Upper lobe of right lung (tissue), 1 donor: ENCODE results near the gene ZDHHC17. TPM values are rescaled to one million over a fixed set of nuclear protein-coding genes. Genes with fewer than 3 reads are reported as not detected.

Experiments
- ATAC-seq: fragments of 200-7000 bp; cut with Tn5 transposase; one replicate; pipeline ENCODE4 v1.9.1; 2020; ENCODE audit warnings: mild to moderate bottlenecking, moderate library complexity
- DNase-seq: peaks from one replicate; pipeline ENCODE4 v3.0.0-alpha.2; 2020
- H3K27ac ChIP-seq: fragments of 200-600 bp; one replicate; pipeline ENCODE4 v1.8.0; 2022
- H3K27me3 ChIP-seq: fragments of 200-600 bp; one replicate; pipeline ENCODE4 v1.8.0; 2022; ENCODE audit warnings: mild to moderate bottlenecking
- H3K36me3 ChIP-seq: fragments of 200-600 bp; one replicate; pipeline ENCODE4 v1.8.0; 2022
- H3K4me1 ChIP-seq: fragments of 200-600 bp; one replicate; pipeline ENCODE4 v1.8.0; 2022
- H3K4me3 ChIP-seq: fragments of 200-600 bp; one replicate; pipeline ENCODE4 v1.8.0; 2022; ENCODE audit warnings: mild to moderate bottlenecking
- H3K9me3 ChIP-seq: fragments of 200-600 bp; one replicate; pipeline ENCODE4 v1.8.0; 2022
- intact Hi-C: fragments of 100-400 bp; cut with DNase I; formaldehyde crosslinking; loops from one replicate; pipeline ENCODE4 v1.11.0; 2022
- total RNA-seq: library from RNA; stranded (reverse); fragmentation: NEBNext Ultra II Directional; extraction: Animal tissue kit (Norgen Biotek cat#: 25700); gene quantifications from one replicate; pipeline ENCODE4 v1.2.1, GENCODE V29; 2021
- TF ChIP-seq, protein P1 (sequence below): fragments of 200-600 bp; IDR thresholded peaks from one replicate; pipeline ENCODE4 v1.8.0; 2022; ENCODE audit warnings: antibody characterized with exemption
- donor health status: DM: no; HTN: yes; CAD: no; lungs with severe emphysema.

The ZDHHC17 gene
- total RNA-seq, 1 donor from 2014 or later: 35.0 TPM

DNA sequence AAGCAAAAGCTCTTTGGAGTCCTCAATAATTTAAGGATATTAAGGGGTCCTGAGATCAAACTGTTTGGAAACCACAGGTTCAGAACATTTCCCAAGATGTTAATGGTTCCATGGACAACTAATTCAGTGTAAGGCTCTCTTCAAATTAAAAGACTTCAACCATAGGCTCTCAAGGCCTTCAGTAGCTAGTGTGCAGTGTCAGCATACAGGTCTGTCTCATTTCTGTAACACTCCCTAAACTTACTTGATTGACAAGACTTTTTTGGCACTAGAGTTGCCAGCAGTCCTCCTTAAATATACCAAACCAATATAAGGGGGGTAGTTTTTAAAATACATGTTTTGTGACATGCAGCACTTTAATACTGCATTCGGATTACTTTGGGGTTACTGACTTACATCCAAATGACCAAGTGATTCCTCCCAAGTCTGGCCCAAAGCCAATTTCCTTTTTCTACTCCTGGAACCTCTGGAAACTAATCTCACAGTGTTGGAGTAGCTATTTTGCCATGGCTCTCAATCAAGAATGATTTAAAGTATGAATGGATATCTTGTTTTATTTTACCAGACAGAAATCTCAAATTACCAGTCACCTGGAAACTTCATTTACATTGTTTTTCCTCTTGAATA lies 92.2 kb downstream of the ZDHHC17 start:
- DNase-seq: no peak
- no peak for ATAC-seq
- H3K4me3 ChIP-seq: no peak overlapping the region
- H3K4me1 ChIP-seq: no peaks in the 10 kb centered on the region
- no peaks in the 10 kb centered on the region for H3K9me3 ChIP-seq
- H3K27me3 ChIP-seq: no peaks in the 10 kb centered on the region
- peaks cover 22% of the 10 kb centered on the region for H3K36me3 ChIP-seq
- intact Hi-C loops: no loop called here
- no peak overlapping the region for H3K27ac ChIP-seq
- TF ChIP-seq, protein P1, sequence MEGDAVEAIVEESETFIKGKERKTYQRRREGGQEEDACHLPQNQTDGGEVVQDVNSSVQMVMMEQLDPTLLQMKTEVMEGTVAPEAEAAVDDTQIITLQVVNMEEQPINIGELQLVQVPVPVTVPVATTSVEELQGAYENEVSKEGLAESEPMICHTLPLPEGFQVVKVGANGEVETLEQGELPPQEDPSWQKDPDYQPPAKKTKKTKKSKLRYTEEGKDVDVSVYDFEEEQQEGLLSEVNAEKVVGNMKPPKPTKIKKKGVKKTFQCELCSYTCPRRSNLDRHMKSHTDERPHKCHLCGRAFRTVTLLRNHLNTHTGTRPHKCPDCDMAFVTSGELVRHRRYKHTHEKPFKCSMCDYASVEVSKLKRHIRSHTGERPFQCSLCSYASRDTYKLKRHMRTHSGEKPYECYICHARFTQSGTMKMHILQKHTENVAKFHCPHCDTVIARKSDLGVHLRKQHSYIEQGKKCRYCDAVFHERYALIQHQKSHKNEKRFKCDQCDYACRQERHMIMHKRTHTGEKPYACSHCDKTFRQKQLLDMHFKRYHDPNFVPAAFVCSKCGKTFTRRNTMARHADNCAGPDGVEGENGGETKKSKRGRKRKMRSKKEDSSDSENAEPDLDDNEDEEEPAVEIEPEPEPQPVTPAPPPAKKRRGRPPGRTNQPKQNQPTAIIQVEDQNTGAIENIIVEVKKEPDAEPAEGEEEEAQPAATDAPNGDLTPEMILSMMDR: no peak

DNA sequence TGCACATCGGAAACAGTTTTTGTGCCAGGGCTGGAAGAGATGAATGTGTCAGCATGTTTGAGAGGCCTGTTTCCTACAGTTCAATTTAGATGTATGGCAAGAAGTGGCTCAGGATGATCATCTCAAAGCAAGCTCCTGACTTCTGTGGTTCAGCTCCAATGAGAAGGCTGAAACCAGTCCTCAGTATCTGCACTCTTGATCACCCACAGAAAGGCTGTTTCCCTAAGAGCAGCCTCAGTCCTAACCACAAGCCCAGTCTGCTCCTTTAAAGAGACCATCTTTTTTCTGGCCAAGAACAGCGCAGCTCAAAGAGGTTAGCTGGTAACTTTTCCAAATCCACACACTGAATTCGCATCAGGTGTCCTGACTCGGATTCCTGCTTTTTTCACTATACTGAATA lies 95.7 kb downstream of the ZDHHC17 start:
- Histone ChIP-seq H3K27me3 (no peaks in the 10 kb centered on the region), H3K27ac (no peak overlapping the region), H3K9me3 (no peaks in the 10 kb centered on the region), H3K36me3 (peaks cover 6% of the 10 kb centered on the region), H3K4me1 (no peaks in the 10 kb centered on the region), H3K4me3 (no peak overlapping the region)
- intact Hi-C loops: no loop called here
- TF ChIP-seq, protein P1: no peak
- no peak for ATAC-seq
- no peak for DNase-seq

DNA sequence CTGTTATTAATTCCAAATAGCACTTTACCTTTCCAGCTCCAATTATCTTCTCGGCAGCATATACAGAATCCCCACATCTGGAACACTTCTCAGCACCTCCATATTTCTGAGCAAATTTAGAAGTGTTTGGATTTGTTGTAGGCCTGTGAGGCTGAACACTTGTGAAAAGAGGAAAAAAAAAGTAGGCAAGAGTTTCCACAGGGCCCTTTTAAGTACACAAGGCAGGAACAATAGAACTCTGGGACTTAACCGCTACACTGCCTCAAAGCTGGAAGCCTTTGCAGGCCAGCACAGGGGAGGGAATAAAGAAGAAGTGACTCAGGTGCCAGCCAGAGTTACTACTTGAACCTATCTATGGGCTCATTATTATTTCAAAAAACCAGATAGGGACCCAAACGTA lies 96.3 kb downstream of the ZDHHC17 start:
- TF ChIP-seq, protein P1: no peak
- Histone ChIP-seq H3K4me3 (no peak overlapping the region), H3K27me3 (no peaks in the 10 kb centered on the region), H3K9me3 (no peaks in the 10 kb centered on the region), H3K36me3 (peaks cover 6% of the 10 kb centered on the region), H3K27ac (no peak overlapping the region), H3K4me1 (no peaks in the 10 kb centered on the region)
- DNase-seq (no peak), ATAC-seq (no peak)
- intact Hi-C loops: no loop called here

DNA sequence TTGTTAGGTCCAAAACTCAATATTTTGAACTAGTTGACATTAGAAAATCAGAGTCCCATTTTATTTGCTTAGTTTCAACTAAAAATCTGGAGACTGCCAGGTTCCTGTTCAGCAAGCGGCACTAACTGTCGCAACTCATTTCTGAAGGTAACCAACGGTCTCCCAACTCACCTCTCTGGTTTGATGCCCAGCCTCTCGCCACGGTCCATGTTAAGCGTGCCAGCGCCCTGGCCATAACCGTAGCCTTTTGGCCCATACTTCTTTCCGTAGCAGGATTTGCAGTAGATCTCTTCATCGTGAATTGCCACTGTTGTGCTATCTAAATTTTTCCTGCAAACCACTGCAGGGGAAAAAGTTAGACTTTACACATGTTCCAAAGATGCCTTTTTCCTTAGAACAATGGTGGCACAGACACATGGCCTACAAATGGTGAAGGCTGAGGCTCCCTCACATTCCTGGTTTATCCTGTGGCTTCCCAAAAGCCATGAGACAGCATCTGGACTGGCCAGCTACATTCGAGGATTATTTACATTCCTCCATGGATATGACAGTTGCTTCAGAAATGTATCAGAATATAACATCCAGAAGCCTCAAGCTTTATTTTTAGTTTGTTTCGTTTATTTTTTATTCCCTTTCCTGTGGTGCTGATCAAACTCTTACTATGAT lies 99.2 kb downstream of the ZDHHC17 start:
- H3K27ac ChIP-seq: no peak overlapping the region
- ATAC-seq (no peak), DNase-seq (no peak)
- no peaks in the 10 kb centered on the region for H3K9me3 ChIP-seq
- no peaks in the 10 kb centered on the region for H3K4me1 ChIP-seq
- TF ChIP-seq, protein P1: no peak
- no peaks in the 10 kb centered on the region for H3K27me3 ChIP-seq
- peaks cover 6% of the 10 kb centered on the region for H3K36me3 ChIP-seq
- intact Hi-C loops: no loop called here
- H3K4me3 ChIP-seq: no peak overlapping the region

DNA sequence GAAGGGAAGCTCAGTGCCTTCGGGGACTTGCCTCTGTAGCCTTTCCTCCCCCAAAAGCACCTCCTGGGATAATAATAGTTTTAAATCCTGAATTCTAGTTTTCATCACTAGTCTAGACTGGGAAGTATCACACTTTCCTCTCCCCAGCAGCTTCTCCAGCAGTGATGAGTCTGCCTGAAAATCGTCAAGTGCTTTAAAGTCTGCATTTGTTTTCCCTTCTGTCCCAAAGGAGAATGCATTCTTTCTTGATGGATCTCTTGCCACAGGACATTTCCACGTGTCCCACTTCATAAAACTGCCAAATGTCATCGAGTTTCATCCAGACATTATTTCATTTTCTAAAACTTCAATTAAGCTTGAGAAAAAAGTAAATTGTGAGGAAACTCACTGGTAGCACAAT lies 99.9 kb downstream of the ZDHHC17 start:
- DNase-seq (no peak), ATAC-seq (no peak)
- Histone ChIP-seq H3K27ac (no peak overlapping the region), H3K4me3 (no peak overlapping the region), H3K4me1 (no peaks in the 10 kb centered on the region), H3K36me3 (peaks cover 5% of the 10 kb centered on the region), H3K9me3 (no peaks in the 10 kb centered on the region), H3K27me3 (no peaks in the 10 kb centered on the region)
- intact Hi-C loops: no loop called here
- TF ChIP-seq, protein P1: no peak
